H9 (cell line): ENCODE data around the gene SRRM2. TPM values are rescaled to one million over a fixed set of nuclear protein-coding genes. Genes with fewer than 3 reads are reported as not detected.
A peak's percentile ranks its signal among the peaks of the same experiment; 100 is the strongest.

Experiments
- DNase-seq: peaks from one replicate; pipeline ENCODE4 v3.0.0-alpha.2; 2017
- H2AFZ ChIP-seq: one replicate; pipeline ENCODE4 v1.6.1; 2013; ENCODE audit warnings: mild to moderate bottlenecking, low read length, control low read depth, moderate library complexity
- H2AK5ac ChIP-seq: 2 replicates; pipeline ENCODE4 v1.6.1; 2013; ENCODE audit warnings: low read length, control low read depth, mixed read lengths; ENCODE audit not compliant: insufficient read length
- H2BK120ac ChIP-seq: one replicate; pipeline ENCODE4 v1.6.1; 2013; ENCODE audit warnings: low read depth, mild to moderate bottlenecking, low read length, control low read depth, inconsistent platforms; ENCODE audit not compliant: poor library complexity, severe bottlenecking
- H2BK12ac ChIP-seq: 2 replicates; pipeline ENCODE4 v1.6.1; 2013; ENCODE audit warnings: low read length, control low read depth, mixed read lengths, low read depth; ENCODE audit not compliant: insufficient read length
- H2BK15ac ChIP-seq: 2 replicates; pipeline ENCODE4 v1.6.1; 2013; ENCODE audit warnings: low read depth, low read length, control low read depth
- H2BK20ac ChIP-seq: one replicate; pipeline ENCODE4 v1.6.1; 2013; ENCODE audit warnings: low read depth, mild to moderate bottlenecking, low read length, control low read depth, inconsistent platforms; ENCODE audit not compliant: poor library complexity, severe bottlenecking
- H2BK5ac ChIP-seq: 2 replicates; pipeline ENCODE4 v1.6.1; 2013; ENCODE audit warnings: low read length, control low read depth, mixed read lengths; ENCODE audit not compliant: insufficient read length
- H3K14ac ChIP-seq: 2 replicates; pipeline ENCODE4 v1.6.1; 2013; ENCODE audit warnings: low read length, control low read depth; ENCODE audit not compliant: insufficient read depth
- H3K18ac ChIP-seq: 2 replicates; pipeline ENCODE4 v1.6.1; 2013; ENCODE audit warnings: low read depth, mild to moderate bottlenecking, mixed read lengths, low read length, control low read depth; ENCODE audit not compliant: insufficient read length
- H3K23ac ChIP-seq: 2 replicates; pipeline ENCODE4 v1.6.1; 2013; ENCODE audit warnings: low read length, control low read depth, mixed read lengths, low read depth; ENCODE audit not compliant: insufficient read length
- H3K23me2 ChIP-seq: 2 replicates; pipeline ENCODE4 v1.6.1; 2013; ENCODE audit warnings: low read depth, mild to moderate bottlenecking, mixed read lengths, low read length, control low read depth; ENCODE audit not compliant: insufficient read length, poor library complexity, severe bottlenecking
- H3K27ac ChIP-seq: 2 replicates; pipeline ENCODE4 v1.5.1; 2013; ENCODE audit warnings: low read length, control low read depth, mixed read lengths, low read depth; ENCODE audit not compliant: insufficient read length
- H3K27me3 ChIP-seq: 2 replicates; pipeline ENCODE4 v1.6.1; 2013; ENCODE audit warnings: low read length, control low read depth, inconsistent platforms; ENCODE audit not compliant: insufficient read depth
- H3K4ac ChIP-seq: 2 replicates; pipeline ENCODE4 v1.6.1; 2013; ENCODE audit warnings: low read depth, mild to moderate bottlenecking, control low read depth, inconsistent platforms, low read length, moderate library complexity
- H3K4me1 ChIP-seq: 2 replicates; pipeline ENCODE4 v1.6.1; 2013; ENCODE audit warnings: low read length, control low read depth, inconsistent platforms; ENCODE audit not compliant: insufficient read depth
- H3K4me2 ChIP-seq: 2 replicates; pipeline ENCODE4 v1.6.1; 2013; ENCODE audit warnings: low read length, control low read depth, mixed read lengths; ENCODE audit not compliant: insufficient read length, insufficient read depth
- H3K56ac ChIP-seq: 2 replicates; pipeline ENCODE4 v1.6.1; 2013; ENCODE audit warnings: low read depth, mild to moderate bottlenecking, mixed read lengths, low read length, control low read depth; ENCODE audit not compliant: insufficient read length
- H3K79me1 ChIP-seq: 2 replicates; pipeline ENCODE4 v1.6.1; 2013; ENCODE audit warnings: low read depth, mild to moderate bottlenecking, moderate library complexity, low read length, control low read depth, inconsistent platforms; ENCODE audit not compliant: insufficient read depth, poor library complexity, severe bottlenecking
- H3K79me2 ChIP-seq: 2 replicates; pipeline ENCODE4 v1.6.1; 2013; ENCODE audit warnings: low read length, control low read depth, inconsistent platforms; ENCODE audit not compliant: insufficient read depth
- H3K9ac ChIP-seq: 2 replicates; pipeline ENCODE4 v1.6.1; 2013; ENCODE audit warnings: low read length, control low read depth, mixed read lengths; ENCODE audit not compliant: insufficient read length; ENCODE audit errors: extremely low read depth
- H3K9me3 ChIP-seq: one replicate; pipeline ENCODE4 v1.6.1; 2013; ENCODE audit warnings: low read depth, low read length, inconsistent platforms; ENCODE audit not compliant: control insufficient read depth
- H3T11ph ChIP-seq: one replicate; pipeline ENCODE4 v1.6.1; 2013; ENCODE audit warnings: mild to moderate bottlenecking, low read length, control low read depth, inconsistent platforms
- H4K20me1 ChIP-seq: one replicate; pipeline ENCODE4 v1.6.1; 2013; ENCODE audit not compliant: control insufficient read depth, insufficient read length, insufficient read depth
- H4K5ac ChIP-seq: 2 replicates; pipeline ENCODE4 v1.6.1; 2013; ENCODE audit warnings: low read depth, mild to moderate bottlenecking, mixed read lengths, low read length, control low read depth; ENCODE audit not compliant: insufficient read length
- H4K8ac ChIP-seq: replicated peaks from 2 replicates; pipeline ENCODE4 v1.6.1; 2013; ENCODE audit warnings: low read length, control low read depth, mixed read lengths, low read depth; ENCODE audit not compliant: insufficient read length
- H4K91ac ChIP-seq: 2 replicates; pipeline ENCODE4 v1.6.1; 2013; ENCODE audit warnings: low read depth, mild to moderate bottlenecking, moderate library complexity, mixed read lengths, low read length, control low read depth; ENCODE audit not compliant: insufficient read length
- H3K27ac Mint-ChIP-seq, 3 experiments: 2 replicates in 2 of 3; 3 replicates in 1 of 3; pipeline ENCODE4 v1.8.0; 2020 to 2021; ENCODE audit warnings: mixed read lengths in 3 of 3, mild to moderate bottlenecking in 1 of 3, moderate library complexity in 1 of 3
- H3K27me3 Mint-ChIP-seq: 2 replicates; pipeline ENCODE4 v1.8.0; 2021; ENCODE audit warnings: low read depth, mild to moderate bottlenecking, moderate library complexity, mixed read lengths
- H3K36me3 Mint-ChIP-seq, 3 experiments: 2 replicates in 2 of 3; 3 replicates in 1 of 3; pipeline ENCODE4 v1.8.0; 2020 to 2021; ENCODE audit warnings: low read depth in 3 of 3, mixed read lengths in 3 of 3; ENCODE audit not compliant: insufficient read depth in 1 of 3
- H3K4me1 Mint-ChIP-seq, 2 experiments: 2 replicates each; pipeline ENCODE4 v1.8.0; 2020; ENCODE audit warnings: mixed read lengths in 2 of 2
- H3K4me3 Mint-ChIP-seq, 2 experiments: 2 replicates in 1 of 2; 3 replicates in 1 of 2; pipeline ENCODE4 v1.8.0; 2020 to 2021; ENCODE audit warnings: mild to moderate bottlenecking in 2 of 2, mixed read lengths in 2 of 2, moderate library complexity in 1 of 2
- H3K9me3 Mint-ChIP-seq, 2 experiments: 2 replicates in 1 of 2; 3 replicates in 1 of 2; pipeline ENCODE4 v1.8.0; 2020; ENCODE audit warnings: mild to moderate bottlenecking in 2 of 2, mixed read lengths in 2 of 2, moderate library complexity in 1 of 2
- WGBS: extraction: QIAGEN DNeasy Blood & Tissue Kit; methylation state at CpG from one replicate; pipeline ENCODE4 v1.1.7; 2013; ENCODE audit warnings: missing lambda C conversion rate, low lambda C conversion rate, mixed read lengths; ENCODE audit not compliant: insufficient read length; ENCODE audit errors: extremely low coverage; 5-methylcytosine and 5-hydroxymethylcytosine counted together
- total RNA-seq: library from RNA; stranded (reverse); gene quantifications from 2 replicates; pipeline ENCODE4 v1.2.1, GENCODE V29; 2021
- TF ChIP-seq, protein P1 (sequence below): fragments of 200-600 bp; sonication (generic); conservative IDR thresholded peaks from 3 replicates; pipeline ENCODE4 v1.8.0; 2021; ENCODE audit warnings: antibody characterized with exemption, mild to moderate bottlenecking

The SRRM2 gene
- total RNA-seq, 1 experiment from 2014 or later = 694 TPM

DNA sequence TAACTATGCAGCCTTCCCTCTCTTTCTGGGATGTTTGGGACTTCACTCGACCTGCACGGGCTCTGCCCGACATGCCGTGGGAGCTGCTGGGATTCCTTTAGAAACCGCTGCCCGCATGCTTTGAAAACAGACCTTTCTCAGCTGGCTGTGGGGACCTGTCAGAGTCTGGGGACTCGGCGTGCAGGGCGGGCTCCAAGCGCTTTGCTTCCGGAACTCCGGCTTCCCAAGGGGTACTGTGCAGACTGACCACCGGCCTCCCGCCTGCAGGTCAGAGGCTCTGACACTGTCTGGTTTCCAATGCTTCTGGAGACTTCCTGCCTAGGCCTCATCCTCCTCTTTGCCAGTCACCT, 44.2 kb upstream of the SRRM2 start:
- no peak overlapping the region for H4K91ac ChIP-seq
- H4K20me1 ChIP-seq = no peaks in the 10 kb centered on the region
- H3K23ac ChIP-seq = no peak overlapping the region
- TF ChIP-seq, protein P1, sequence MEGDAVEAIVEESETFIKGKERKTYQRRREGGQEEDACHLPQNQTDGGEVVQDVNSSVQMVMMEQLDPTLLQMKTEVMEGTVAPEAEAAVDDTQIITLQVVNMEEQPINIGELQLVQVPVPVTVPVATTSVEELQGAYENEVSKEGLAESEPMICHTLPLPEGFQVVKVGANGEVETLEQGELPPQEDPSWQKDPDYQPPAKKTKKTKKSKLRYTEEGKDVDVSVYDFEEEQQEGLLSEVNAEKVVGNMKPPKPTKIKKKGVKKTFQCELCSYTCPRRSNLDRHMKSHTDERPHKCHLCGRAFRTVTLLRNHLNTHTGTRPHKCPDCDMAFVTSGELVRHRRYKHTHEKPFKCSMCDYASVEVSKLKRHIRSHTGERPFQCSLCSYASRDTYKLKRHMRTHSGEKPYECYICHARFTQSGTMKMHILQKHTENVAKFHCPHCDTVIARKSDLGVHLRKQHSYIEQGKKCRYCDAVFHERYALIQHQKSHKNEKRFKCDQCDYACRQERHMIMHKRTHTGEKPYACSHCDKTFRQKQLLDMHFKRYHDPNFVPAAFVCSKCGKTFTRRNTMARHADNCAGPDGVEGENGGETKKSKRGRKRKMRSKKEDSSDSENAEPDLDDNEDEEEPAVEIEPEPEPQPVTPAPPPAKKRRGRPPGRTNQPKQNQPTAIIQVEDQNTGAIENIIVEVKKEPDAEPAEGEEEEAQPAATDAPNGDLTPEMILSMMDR = no peak
- no peak overlapping the region for H2BK20ac ChIP-seq
- H4K5ac ChIP-seq = no peak overlapping the region
- no peak overlapping the region for H3K56ac ChIP-seq
- Mint-ChIP-seq H3K4me1 (no peaks in the 10 kb centered on the region), H3K36me3 (peaks cover 0 to 16% (median 16%) of the 10 kb centered on the region in 3 experiments; a peak in 5 of 7 replicates), H3K4me3 (no peak overlapping the region), H3K9me3 (no peaks in the 10 kb centered on the region), H3K27me3 (no peaks in the 10 kb centered on the region), H3K27ac (peak overlapping the region in 1 of 3 experiments; percentile 61; a peak in 1 of 7 replicates)
- no peaks in the 10 kb centered on the region for H3K4me1 ChIP-seq
- H3K18ac ChIP-seq = no peak overlapping the region
- no peak for DNase-seq
- no peaks in the 10 kb centered on the region for H3K79me1 ChIP-seq
- H2AFZ ChIP-seq = no peak overlapping the region
- no peak overlapping the region for H3T11ph ChIP-seq
- H2BK12ac ChIP-seq = no peak overlapping the region
- H3K27ac ChIP-seq = no peak overlapping the region
- no peaks in the 10 kb centered on the region for H3K79me2 ChIP-seq
- H3K23me2 ChIP-seq = no peaks in the 10 kb centered on the region
- H2BK120ac ChIP-seq = no peak overlapping the region
- WGBS = no CpG with 5 or more reads among the region's 14 CpGs
- H2AK5ac ChIP-seq = no peak overlapping the region
- no peak overlapping the region for H4K8ac ChIP-seq
- H3K4ac ChIP-seq = no peak overlapping the region
- H2BK15ac ChIP-seq = no peak overlapping the region
- H2BK5ac ChIP-seq = no peak overlapping the region
- no peaks in the 10 kb centered on the region for H3K9me3 ChIP-seq
- H3K9ac ChIP-seq = no peak overlapping the region
- no peak overlapping the region for H3K4me2 ChIP-seq
- H3K27me3 ChIP-seq = no peaks in the 10 kb centered on the region
- no peak overlapping the region for H3K14ac ChIP-seq
